ENCODE results near the gene PRM1. TPM values are rescaled to one million over a fixed set of nuclear protein-coding genes. Genes with fewer than 3 reads are reported as not detected.

PRM1 gene
- total RNA-seq, 2 experiments from 2014 or later = not detected

DNA sequence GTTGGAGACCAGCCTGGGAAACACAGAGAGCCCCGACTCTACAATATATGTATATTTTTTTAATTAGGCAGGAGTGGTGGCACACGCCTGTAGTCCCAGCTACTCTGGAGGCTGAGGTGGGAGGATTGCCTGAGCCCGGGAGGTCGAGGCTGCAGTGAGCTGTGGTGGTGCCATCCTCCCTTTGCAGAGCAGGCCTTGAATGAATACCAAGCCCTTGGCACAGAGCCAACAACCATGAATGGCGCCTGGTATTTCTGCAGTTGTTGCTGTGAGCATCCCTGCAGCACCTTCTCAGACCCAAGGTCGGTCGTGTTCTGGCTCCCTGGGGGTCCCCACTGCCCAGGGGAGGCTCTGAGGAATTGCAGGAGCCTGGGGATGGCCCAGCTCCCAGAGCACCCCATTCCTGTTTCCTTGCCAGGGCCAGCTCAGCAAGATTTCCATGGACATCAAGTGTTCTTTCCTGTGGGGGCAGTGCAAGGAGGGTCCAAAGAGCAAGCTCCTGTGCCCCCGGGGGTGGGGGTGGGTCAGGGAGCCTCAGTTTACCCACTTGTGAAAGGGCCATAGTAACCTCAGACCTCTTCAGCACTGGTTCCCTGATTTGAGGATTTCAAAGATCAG, 38.5 kb upstream of the PRM1 start:
- DNase-seq (no peak), ATAC-seq (no peak)
- intact Hi-C loops (cut with micrococcal nuclease) = no loop called here
- ChIA-PET CTCF (interaction anchor here (2.0 kb wide), 1 partner anchor 35 kb away, joined by 5 read pairs; no protein-coding TSS in a partner anchor), POLR2A (interaction anchor here (1.0 kb wide), 2 partner anchors 8 to 9 kb away, joined by 3 to 4 read pairs; no protein-coding TSS in a partner anchor)
- no peaks in the 10 kb centered on the region for H3K27me3 Mint-ChIP-seq
- no peak overlapping the region for H3K4me3 Mint-ChIP-seq
- no peaks in the 10 kb centered on the region for H3K36me3 Mint-ChIP-seq (ENCODE audit: low read depth)
- peaks cover under 1% of the 10 kb centered on the region for H3K4me1 Mint-ChIP-seq (ENCODE audit: low read depth)
- H3K9me3 Mint-ChIP-seq = no peaks in the 10 kb centered on the region
- TF ChIP-seq, protein P1, sequence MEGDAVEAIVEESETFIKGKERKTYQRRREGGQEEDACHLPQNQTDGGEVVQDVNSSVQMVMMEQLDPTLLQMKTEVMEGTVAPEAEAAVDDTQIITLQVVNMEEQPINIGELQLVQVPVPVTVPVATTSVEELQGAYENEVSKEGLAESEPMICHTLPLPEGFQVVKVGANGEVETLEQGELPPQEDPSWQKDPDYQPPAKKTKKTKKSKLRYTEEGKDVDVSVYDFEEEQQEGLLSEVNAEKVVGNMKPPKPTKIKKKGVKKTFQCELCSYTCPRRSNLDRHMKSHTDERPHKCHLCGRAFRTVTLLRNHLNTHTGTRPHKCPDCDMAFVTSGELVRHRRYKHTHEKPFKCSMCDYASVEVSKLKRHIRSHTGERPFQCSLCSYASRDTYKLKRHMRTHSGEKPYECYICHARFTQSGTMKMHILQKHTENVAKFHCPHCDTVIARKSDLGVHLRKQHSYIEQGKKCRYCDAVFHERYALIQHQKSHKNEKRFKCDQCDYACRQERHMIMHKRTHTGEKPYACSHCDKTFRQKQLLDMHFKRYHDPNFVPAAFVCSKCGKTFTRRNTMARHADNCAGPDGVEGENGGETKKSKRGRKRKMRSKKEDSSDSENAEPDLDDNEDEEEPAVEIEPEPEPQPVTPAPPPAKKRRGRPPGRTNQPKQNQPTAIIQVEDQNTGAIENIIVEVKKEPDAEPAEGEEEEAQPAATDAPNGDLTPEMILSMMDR (IDR thresholded peaks at IDR 0.05) = no peak
- no peak overlapping the region for H3K27ac Mint-ChIP-seq

DNA sequence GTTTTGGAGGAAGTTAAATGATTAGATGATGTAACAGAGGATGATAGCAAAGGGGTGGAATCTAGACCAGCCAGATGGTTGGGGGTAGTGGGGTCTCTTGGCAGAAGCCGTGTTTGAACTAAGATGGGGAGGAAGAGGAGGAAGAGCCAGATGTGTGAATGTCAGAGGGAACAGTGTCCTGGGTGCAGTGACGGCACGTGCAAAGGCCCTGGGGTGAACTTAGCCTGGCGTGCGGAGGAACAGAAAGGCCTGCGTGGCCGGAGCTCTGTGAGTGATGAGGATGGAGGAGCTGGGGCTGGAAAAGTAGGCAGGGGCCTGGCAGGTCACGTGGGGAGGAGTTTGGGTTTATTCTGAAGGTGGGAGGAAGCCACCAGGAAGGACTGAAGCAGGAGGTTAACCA, 37.7 kb upstream of the PRM1 start:
- ChIA-PET CTCF (interaction anchor here (2.0 kb wide), 1 partner anchor 36 kb away, joined by 5 read pairs; no protein-coding TSS in a partner anchor), POLR2A (interaction anchor here (1.0 kb wide), 1 partner anchor 8 kb away, joined by 3 read pairs; no protein-coding TSS in a partner anchor)
- no peak overlapping the region for H3K4me3 Mint-ChIP-seq
- no peaks in the 10 kb centered on the region for H3K36me3 Mint-ChIP-seq (ENCODE audit: low read depth)
- H3K9me3 Mint-ChIP-seq = no peaks in the 10 kb centered on the region
- no peaks in the 10 kb centered on the region for H3K27me3 Mint-ChIP-seq
- DNase-seq = no peak
- intact Hi-C loops (cut with micrococcal nuclease) = no loop called here
- no peaks in the 10 kb centered on the region for H3K4me1 Mint-ChIP-seq (ENCODE audit: low read depth)
- H3K27ac Mint-ChIP-seq = no peak overlapping the region
- TF ChIP-seq, protein P1 (IDR thresholded peaks at IDR 0.05) = no peak
- no peak for ATAC-seq

DNA sequence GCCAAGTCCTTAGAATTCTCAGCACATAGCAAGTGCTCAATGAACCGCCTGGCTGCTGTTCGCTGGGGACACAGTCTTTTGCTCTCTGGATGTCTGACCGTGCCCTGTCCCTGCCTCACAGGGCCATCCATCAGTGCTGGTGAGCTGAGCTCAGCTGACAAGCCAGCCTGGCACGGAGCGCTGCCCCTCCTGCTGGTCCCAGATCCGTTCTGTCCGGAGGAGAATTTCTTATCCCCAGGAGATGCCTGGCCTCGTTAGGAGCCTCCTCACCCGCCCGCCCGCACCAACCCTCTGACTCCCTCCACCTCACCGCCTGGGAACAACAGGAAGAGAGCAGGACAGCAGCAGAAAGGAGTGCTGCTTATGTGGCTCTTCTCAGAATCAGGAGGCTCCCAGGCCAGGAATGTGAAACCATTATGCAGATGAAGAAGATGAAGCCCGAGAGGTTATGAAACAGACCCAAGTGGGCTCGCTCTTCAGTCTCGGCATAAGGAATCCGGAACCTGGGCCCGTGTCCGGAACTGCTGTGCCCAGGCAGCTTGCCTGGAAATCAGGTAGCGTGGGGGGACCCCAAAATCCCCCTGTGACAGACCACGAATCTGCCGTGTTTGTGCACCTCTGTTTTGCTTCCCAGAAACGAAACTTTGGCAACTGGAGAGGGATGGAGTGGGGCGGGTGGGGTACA, 35.3 kb upstream of the PRM1 start:
- CTCF ChIA-PET = no interaction called here
- H3K4me3 Mint-ChIP-seq = no peak overlapping the region
- H3K9me3 Mint-ChIP-seq = no peaks in the 10 kb centered on the region

DNA sequence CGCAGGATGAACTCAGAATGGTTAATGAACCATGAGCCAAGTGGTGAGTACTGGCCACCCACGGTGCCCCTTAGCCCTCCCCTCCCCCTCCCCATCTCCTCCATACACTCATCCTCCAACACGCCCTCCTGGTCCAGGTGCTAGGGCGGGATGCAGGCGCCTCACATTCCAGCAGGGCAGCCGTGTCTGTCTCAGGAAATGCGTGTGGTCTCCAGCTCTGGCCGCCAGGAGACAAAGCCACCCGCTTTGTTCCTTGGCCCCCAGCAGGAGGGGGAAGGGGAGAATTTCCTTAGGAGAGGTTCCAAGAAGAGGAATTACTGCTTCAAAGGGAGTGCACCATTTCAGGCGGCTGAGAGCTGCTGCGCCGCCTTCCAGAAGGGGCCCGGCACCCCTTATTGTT, 34.4 kb upstream of the PRM1 start:
- no peaks in the 10 kb centered on the region for H3K27me3 Mint-ChIP-seq
- TF ChIP-seq, protein P1 (IDR thresholded peaks at IDR 0.05) = no peak
- DNase-seq = no peak
- POLR2A ChIA-PET = no interaction called here
- peaks cover 29% of the 10 kb centered on the region for H3K4me1 Mint-ChIP-seq (ENCODE audit: low read depth)
- H3K36me3 Mint-ChIP-seq (ENCODE audit: low read depth) = no peaks in the 10 kb centered on the region
- ATAC-seq = no peak
- intact Hi-C loops (cut with micrococcal nuclease) = no loop called here
- H3K4me3 Mint-ChIP-seq = no peak overlapping the region
- CTCF ChIA-PET = no interaction called here
- H3K9me3 Mint-ChIP-seq = no peaks in the 10 kb centered on the region
- no peak overlapping the region for H3K27ac Mint-ChIP-seq

More for the DNA sequence above, 35.3 kb upstream of the PRM1 start:
- POLR2A ChIA-PET = no interaction called here
- H3K27ac Mint-ChIP-seq = no peak overlapping the region
- no peaks in the 10 kb centered on the region for H3K27me3 Mint-ChIP-seq
- H3K4me1 Mint-ChIP-seq (ENCODE audit: low read depth) = peaks cover 20% of the 10 kb centered on the region
- DNase-seq (no peak), ATAC-seq (no peak)
- intact Hi-C loops (cut with micrococcal nuclease) = no loop called here
- TF ChIP-seq, protein P1 (IDR thresholded peaks at IDR 0.05) = no peak
- no peaks in the 10 kb centered on the region for H3K36me3 Mint-ChIP-seq (ENCODE audit: low read depth)

DNA sequence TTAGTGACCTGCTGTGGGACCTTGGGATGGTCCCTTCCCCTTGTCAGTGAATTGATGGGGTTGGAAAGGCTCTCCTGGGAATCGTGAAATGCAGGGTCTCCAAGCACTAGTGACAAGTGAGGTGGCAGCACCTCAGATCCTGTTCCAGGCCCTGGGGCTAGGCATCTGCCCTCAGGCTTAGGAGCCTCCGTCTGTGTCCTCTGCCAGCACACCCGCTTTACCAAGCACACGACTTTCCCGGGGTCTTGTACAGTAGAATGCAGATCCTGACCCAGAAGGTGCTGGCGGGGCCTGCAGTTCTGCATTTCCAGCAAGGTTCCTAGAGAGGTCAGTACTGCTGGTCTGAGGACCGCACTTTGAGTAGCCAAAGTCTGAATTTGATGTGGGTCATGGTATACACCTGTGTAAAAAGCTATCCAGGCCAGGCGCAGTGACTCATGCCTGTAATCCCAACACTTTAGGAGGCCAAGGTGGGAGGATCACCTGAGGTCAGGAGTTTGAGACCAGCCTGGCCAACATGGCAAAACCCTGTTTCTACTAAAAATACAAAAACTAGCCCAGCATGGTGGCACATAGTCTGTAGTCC, 33.3 kb upstream of the PRM1 start:
- TF ChIP-seq, protein P1 (IDR thresholded peaks at IDR 0.05) = no peak
- Mint-ChIP-seq H3K4me3 (no peak overlapping the region), H3K27ac (no peak overlapping the region), H3K4me1 (ENCODE audit: low read depth) (peaks cover 38% of the 10 kb centered on the region), H3K36me3 (ENCODE audit: low read depth) (no peaks in the 10 kb centered on the region), H3K27me3 (no peaks in the 10 kb centered on the region), H3K9me3 (no peaks in the 10 kb centered on the region)
- ChIA-PET CTCF (no interaction called here), POLR2A (no interaction called here)
- no peak for ATAC-seq
- no peak for DNase-seq
- intact Hi-C loops (cut with micrococcal nuclease) = loop anchor here (5.0 kb wide), 1 partner anchor 38 kb away; no protein-coding TSS in a partner anchor

Measured in activated CD8-positive, alpha-beta T cell treated with anti-CD3 and anti-CD28 coated beads for 36 hours (primary cell).